Thyroid gland (tissue), 4 donors: Measurements from ENCODE around the gene ARMS2. TPM values are rescaled to one million over a fixed set of nuclear protein-coding genes. Genes with fewer than 3 reads are reported as not detected.

ENCODE experiments used
- DNase-seq, 2 donors: peaks; one replicate each; pipeline ENCODE4 v3.0.0-alpha.2; 2019
- H3K27ac ChIP-seq, 3 donors: fragments of 200-600 bp; sonication (generic); 1 replicate in 2 of 3; 2 replicates in 1 of 3; pipeline ENCODE4 v1.5.1; 2016 to 2019; ENCODE audit warnings: mild to moderate bottlenecking in 1 of 3, moderate library complexity in 1 of 3
- H3K27me3 ChIP-seq: fragments of 200-600 bp; sonication (generic); one replicate; pipeline ENCODE4 v1.5.1; 2019
- H3K36me3 ChIP-seq, 2 donors: fragments of 200-600 bp; sonication (generic); one replicate each; pipeline ENCODE4 v1.5.1; 2016 to 2019
- H3K4me1 ChIP-seq, 2 donors: fragments of 200-600 bp; sonication (generic); one replicate each; pipeline ENCODE4 v1.5.1; 2017 to 2019
- H3K4me3 ChIP-seq, 3 donors: fragments of 200-600 bp; sonication (generic); replicated peaks in 1 of 3; 1 replicate in 2 of 3; 2 replicates in 1 of 3; pipeline ENCODE4 v1.5.1; 2016; ENCODE audit warnings: mild to moderate bottlenecking in 1 of 3
- H3K9me3 ChIP-seq: fragments of 200-600 bp; sonication (generic); one replicate; pipeline ENCODE4 v1.5.1; 2017
- CTCF ChIP-seq, 6 experiments: fragments of 200-600 bp in 3 of 6; fragments of 450-650 bp in 3 of 6; sonication (generic) in 3 of 6; IDR thresholded peaks; one replicate each; pipeline ENCODE4 v1.5.1; 2016 to 2019; ENCODE audit warnings: antibody characterized with exemption in 6 of 6, mild to moderate bottlenecking in 2 of 6, inconsistent platforms in 1 of 6, moderate library complexity in 1 of 6
- POLR2A ChIP-seq, 2 donors: fragments of 450-650 bp; IDR thresholded peaks; one replicate each; pipeline ENCODE4 v1.6.1; 2017; ENCODE audit warnings: antibody characterized with exemption in 2 of 2, mild to moderate bottlenecking in 2 of 2, moderate library complexity in 1 of 2
- WGBS, 2 donors: methylation state at CpG; one replicate each; pipeline ENCODE4 v1.1.5; 2017; 5-methylcytosine and 5-hydroxymethylcytosine counted together
- intact Hi-C: fragments of 100-400 bp; cut with DNase I; formaldehyde crosslinking; loops from one replicate; pipeline ENCODE4 v1.15.1; 2023
- total RNA-seq, 4 donors: library from RNA; depleted of rRNA; stranded (reverse); fragments of >200 nt; gene quantifications; one replicate each; pipeline ENCODE4 v1.2.3, GENCODE V29; 2016

ARMS2 gene
- total RNA-seq, 4 donors from 2014 or later: not detected

GRCh38 chr10:122419876-122420623, 34.4 kb upstream of the ARMS2 start:
- DNase-seq: no peak

GRCh38 chr10:122420624-122421007, 33.8 kb upstream of the ARMS2 start:
- Histone ChIP-seq H3K27me3 (no peaks in the 10 kb centered on the region), H3K27ac (no peak overlapping the region)
- intact Hi-C loops: loop anchor here (5.0 kb wide), 1 partner anchor 38 kb away; no protein-coding TSS in a partner anchor

More at GRCh38 chr10:122419876-122420623, 34.4 kb upstream of the ARMS2 start:
- TF ChIP-seq CTCF (IDR thresholded peaks at IDR 0.05): no peak
- no peak for TF ChIP-seq POLR2A (IDR thresholded peaks at IDR 0.05)
- Histone ChIP-seq H3K36me3 (peaks cover 0 to 9% of the 10 kb centered on the region in 2 donors), H3K4me1 (no peaks in the 10 kb centered on the region), H3K27me3 (no peaks in the 10 kb centered on the region), H3K27ac (no peak overlapping the region), H3K4me3 (no peak overlapping the region), H3K9me3 (no peaks in the 10 kb centered on the region)
- WGBS, 2 donors: 77 to 82% methylated on average over 3 of the region's 3 CpGs
- intact Hi-C loops: loop anchor here (5.0 kb wide), 1 partner anchor 38 kb away; no protein-coding TSS in a partner anchor

GRCh38 chr10:122421054-122421625, 33.3 kb upstream of the ARMS2 start:
- no peaks in the 10 kb centered on the region for H3K4me1 ChIP-seq
- WGBS, 2 donors: 89 to 91% methylated on average over 3 of the region's 3 CpGs

More at GRCh38 chr10:122420624-122421007, 33.8 kb upstream of the ARMS2 start:
- TF ChIP-seq CTCF (IDR thresholded peaks at IDR 0.05): no peak
- no peak for TF ChIP-seq POLR2A (IDR thresholded peaks at IDR 0.05)
- DNase-seq: no peak
- no peaks in the 10 kb centered on the region for H3K4me1 ChIP-seq
- peaks cover 0 to 9% of the 10 kb centered on the region in 2 donors for H3K36me3 ChIP-seq
- no peak overlapping the region for H3K4me3 ChIP-seq
- H3K9me3 ChIP-seq: no peaks in the 10 kb centered on the region
- WGBS, 2 donors: 92 to 96% methylated on average over 3 of the region's 3 CpGs

GRCh38 chr10:122421742-122422141, 32.7 kb upstream of the ARMS2 start:
- Histone ChIP-seq H3K36me3 (peaks cover 0 to 6% of the 10 kb centered on the region in 2 donors), H3K27ac (no peak overlapping the region), H3K9me3 (no peaks in the 10 kb centered on the region), H3K27me3 (no peaks in the 10 kb centered on the region), H3K4me3 (no peak overlapping the region), H3K4me1 (no peaks in the 10 kb centered on the region)
- TF ChIP-seq POLR2A (IDR thresholded peaks at IDR 0.05) (no peak), CTCF (IDR thresholded peaks at IDR 0.05) (no peak)
- intact Hi-C loops: loop anchor here (5.0 kb wide), 1 partner anchor 39 kb away; no protein-coding TSS in a partner anchor
- DNase-seq: no peak

More at GRCh38 chr10:122421054-122421625, 33.3 kb upstream of the ARMS2 start:
- no peaks in the 10 kb centered on the region for H3K9me3 ChIP-seq
- no peak overlapping the region for H3K27ac ChIP-seq
- H3K27me3 ChIP-seq: no peaks in the 10 kb centered on the region
- TF ChIP-seq CTCF (IDR thresholded peaks at IDR 0.05) (no peak), POLR2A (IDR thresholded peaks at IDR 0.05) (no peak)
- H3K4me3 ChIP-seq: no peak overlapping the region
- intact Hi-C loops: loop anchor here (5.0 kb wide), 1 partner anchor 39 kb away; no protein-coding TSS in a partner anchor
- DNase-seq: no peak
- peaks cover 0 to 7% of the 10 kb centered on the region in 2 donors for H3K36me3 ChIP-seq
